ENCODE data around the gene TIMP1. TPM values are rescaled to one million over a fixed set of nuclear protein-coding genes. Genes with fewer than 3 reads are reported as not detected.

TIMP1 gene
- total RNA-seq, 4 donors from 2014 or later = 46.5 to 395 (median 89.3) TPM

DNA sequence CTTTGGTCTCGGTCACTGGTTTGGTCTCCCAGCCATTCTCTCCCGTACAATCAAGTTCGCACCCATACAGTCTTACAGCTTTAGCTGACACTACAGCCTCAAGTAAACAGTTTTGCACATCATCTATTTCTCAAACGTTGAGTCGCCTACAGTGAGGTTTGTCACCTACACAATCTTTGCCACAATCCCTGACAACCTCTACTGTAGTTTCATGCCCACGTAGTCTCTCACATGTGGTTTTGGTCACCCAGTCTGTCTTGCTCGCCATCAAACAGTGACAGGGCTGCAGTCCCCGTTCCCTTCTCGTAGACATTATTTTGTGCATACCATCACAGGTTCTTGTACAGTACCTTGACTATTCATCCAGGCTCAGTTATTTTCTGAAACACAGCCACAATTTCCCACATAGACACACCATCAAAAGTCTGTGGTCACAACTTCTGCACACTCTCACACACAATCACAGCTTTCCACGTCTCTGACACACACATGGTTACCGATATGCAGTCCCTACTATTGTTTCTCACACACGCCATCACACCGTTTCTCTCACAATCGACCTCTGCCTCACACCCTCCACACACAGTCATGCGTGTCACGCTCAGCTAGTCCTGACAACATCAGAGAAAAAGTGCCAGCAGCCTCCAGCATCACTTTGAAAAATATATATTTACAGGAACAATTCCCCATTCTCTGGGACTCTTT, 52.8 kb downstream of the TIMP1 start:
- 90 to 92% methylated on average over 16 of the region's 16 CpGs for WGBS, 2 donors
- no peaks in the 10 kb centered on the region for H3K4me1 ChIP-seq
- H3K4me3 ChIP-seq (replicated peaks in 1 of 3) = no peak overlapping the region
- no peaks in the 10 kb centered on the region for H3K9me3 ChIP-seq
- H3K27me3 ChIP-seq = no peaks in the 10 kb centered on the region
- H3K27ac ChIP-seq = no peak overlapping the region
- no peak for DNase-seq
- intact Hi-C loops (cut with DNase I) = no loop called here
- TF ChIP-seq, protein P1, sequence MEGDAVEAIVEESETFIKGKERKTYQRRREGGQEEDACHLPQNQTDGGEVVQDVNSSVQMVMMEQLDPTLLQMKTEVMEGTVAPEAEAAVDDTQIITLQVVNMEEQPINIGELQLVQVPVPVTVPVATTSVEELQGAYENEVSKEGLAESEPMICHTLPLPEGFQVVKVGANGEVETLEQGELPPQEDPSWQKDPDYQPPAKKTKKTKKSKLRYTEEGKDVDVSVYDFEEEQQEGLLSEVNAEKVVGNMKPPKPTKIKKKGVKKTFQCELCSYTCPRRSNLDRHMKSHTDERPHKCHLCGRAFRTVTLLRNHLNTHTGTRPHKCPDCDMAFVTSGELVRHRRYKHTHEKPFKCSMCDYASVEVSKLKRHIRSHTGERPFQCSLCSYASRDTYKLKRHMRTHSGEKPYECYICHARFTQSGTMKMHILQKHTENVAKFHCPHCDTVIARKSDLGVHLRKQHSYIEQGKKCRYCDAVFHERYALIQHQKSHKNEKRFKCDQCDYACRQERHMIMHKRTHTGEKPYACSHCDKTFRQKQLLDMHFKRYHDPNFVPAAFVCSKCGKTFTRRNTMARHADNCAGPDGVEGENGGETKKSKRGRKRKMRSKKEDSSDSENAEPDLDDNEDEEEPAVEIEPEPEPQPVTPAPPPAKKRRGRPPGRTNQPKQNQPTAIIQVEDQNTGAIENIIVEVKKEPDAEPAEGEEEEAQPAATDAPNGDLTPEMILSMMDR (IDR thresholded peaks at IDR 0.05) = no peak
- no peak for TF ChIP-seq POLR2A (IDR thresholded peaks at IDR 0.05)
- peaks cover 15 to 16% of the 10 kb centered on the region in 2 donors for H3K36me3 ChIP-seq

Small RNA genes within 50 kb of the gene (microRNA-seq; reads per million reads assigned to microRNA genes)
- not detected for gene MIR4769

Small RNA genes within 50 kb of the gene (small RNA-seq; reads per million reads assigned to genes)
- not detected for gene MIR4769

Other genes starting within 250 kb of the TIMP1 start
- gene ZNF157, start 211.9 kb upstream of the TIMP1 start, total RNA-seq = 1 to 10 TPM in 3 of 4 donors, under 1 TPM in 1; 0.89 to 2.0 (median 1.2) TPM
- gene ZNF41, start 99.2 kb upstream of the TIMP1 start, total RNA-seq = 10 to 100 TPM; 11.0 to 18.1 (median 14.5) TPM
- 10 to 100 TPM; 34.0 to 59.4 (median 45.8) TPM for gene ARAF, start 21.2 kb upstream of the TIMP1 start, total RNA-seq
- under 1 TPM in 2 of 4 donors, not detected in 2; 0.13 to 0.15 TPM for gene SYN1, start 37.4 kb downstream of the TIMP1 start, total RNA-seq
- 1 to 10 TPM; 1.3 to 2.3 (median 1.6) TPM for gene CFP, start 47.5 kb downstream of the TIMP1 start, total RNA-seq
- gene ELK1, start 68.1 kb downstream of the TIMP1 start, total RNA-seq = 10 to 100 TPM; 17.3 to 21.7 (median 17.7) TPM
- 100 to 1,000 TPM in 3 of 4 donors, 10 to 100 TPM in 1; 89.3 to 141 (median 116) TPM for gene UXT, start 76.7 kb downstream of the TIMP1 start, total RNA-seq